Left renal pelvis (tissue), 4 donors: ENCODE data around the gene GSN. TPM values are rescaled to one million over a fixed set of nuclear protein-coding genes. Genes with fewer than 3 reads are reported as not detected.

Experiments
- DNase-seq, 4 donors: peaks; one replicate each; pipeline ENCODE4 v3.0.0-alpha.2; 2013; ENCODE audit warnings: low read depth in 4 of 4, low spot score in 3 of 4
- polyA plus RNA-seq, 4 donors: library from polyadenylated mRNA; unstranded; fragments of 120-200 nt; gene quantifications; one replicate each; pipeline ENCODE4 v1.2.1, GENCODE V29; 2013; ENCODE audit not compliant: insufficient read length in 4 of 4

Gene GSN
- polyA plus RNA-seq, 4 donors: 120 to 264 (median 192) TPM

DNA sequence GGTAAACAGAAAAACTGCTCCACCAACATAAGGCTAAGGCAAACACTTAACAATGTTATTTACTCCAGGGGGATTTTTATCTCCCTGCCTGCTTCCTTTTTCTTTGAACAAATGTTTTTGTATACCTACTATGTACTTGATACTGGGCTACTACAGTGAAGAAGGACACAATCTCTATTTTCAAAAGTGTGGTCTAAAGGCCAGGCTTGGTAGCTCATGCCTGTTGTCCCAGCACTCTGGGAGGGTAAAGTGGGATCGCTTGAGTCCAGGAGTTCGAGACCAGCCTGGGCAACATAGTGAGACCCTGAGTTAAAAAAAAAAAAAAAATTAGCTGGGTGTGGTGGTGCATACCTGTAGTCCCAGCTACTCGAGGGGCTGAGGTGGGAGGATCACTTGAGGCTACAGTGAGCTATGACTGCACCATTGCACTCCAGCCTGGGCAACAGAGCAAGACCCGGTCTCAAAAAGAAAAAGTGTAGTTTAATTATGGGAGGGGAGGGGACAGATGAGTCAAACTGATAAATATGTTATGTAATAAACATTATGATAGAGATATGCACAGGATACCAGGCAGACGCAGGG, 98.7 kb downstream of the GSN start:
- DNase-seq: no peak

GRCh38 chr9:121367306-121368137, 99.6 kb downstream of the GSN start:
- DNase-seq: no peak

- no peak for DNase-seq
Measured at GRCh38 chr9:121368138-121368522, 100.2 kb downstream of the GSN start.

GRCh38 chr9:121368745-121369144, 100.8 kb downstream of the GSN start:
- no peak for DNase-seq

DNA sequence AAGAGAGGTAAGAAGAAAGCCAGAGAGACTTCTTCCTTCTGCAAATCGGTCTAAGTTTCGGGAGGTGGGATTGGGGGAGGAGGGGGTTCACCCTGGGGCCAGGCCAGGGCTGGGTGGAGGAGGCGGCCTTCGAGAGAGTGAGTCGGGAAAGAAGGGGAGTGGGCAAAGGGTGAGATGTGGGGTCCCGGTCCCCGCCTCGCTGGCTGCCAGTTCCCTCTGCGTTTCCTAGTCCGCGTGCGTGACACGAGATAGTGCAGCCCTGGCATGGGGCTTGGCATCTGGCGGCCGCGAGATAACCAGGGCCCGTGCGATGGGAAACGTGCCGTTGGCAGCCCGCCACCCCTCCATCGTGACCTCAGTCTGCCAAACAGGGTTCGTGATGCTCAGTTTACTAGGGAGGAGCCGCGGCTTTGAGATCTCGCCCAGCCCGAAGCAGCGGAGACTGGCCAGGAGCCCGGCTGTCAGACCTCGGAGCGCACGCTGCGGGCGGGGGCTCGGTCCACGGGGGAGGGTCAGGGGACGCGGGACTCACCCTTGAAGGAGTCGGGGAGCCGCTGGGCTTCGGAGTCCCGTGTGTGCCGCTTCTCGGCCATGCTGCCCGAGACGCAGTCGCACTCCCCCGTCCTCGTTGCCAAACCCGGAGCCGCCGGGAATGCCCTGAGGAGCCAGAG, 101.8 kb downstream of the GSN start, which contains the start of gene STOM:
STOM (minus strand) TSS at position 656 of the 671 bp plus-strand sequence; CDS start at position 593, 63 bp downstream.
- DNase-seq: no peak

GRCh38 chr9:121371495-121372061, 103.6 kb downstream of the GSN start:
- DNase-seq: no peak

GRCh38 chr9:121372239-121373010, 104.5 kb downstream of the GSN start:
- DNase-seq: no peak

DNA sequence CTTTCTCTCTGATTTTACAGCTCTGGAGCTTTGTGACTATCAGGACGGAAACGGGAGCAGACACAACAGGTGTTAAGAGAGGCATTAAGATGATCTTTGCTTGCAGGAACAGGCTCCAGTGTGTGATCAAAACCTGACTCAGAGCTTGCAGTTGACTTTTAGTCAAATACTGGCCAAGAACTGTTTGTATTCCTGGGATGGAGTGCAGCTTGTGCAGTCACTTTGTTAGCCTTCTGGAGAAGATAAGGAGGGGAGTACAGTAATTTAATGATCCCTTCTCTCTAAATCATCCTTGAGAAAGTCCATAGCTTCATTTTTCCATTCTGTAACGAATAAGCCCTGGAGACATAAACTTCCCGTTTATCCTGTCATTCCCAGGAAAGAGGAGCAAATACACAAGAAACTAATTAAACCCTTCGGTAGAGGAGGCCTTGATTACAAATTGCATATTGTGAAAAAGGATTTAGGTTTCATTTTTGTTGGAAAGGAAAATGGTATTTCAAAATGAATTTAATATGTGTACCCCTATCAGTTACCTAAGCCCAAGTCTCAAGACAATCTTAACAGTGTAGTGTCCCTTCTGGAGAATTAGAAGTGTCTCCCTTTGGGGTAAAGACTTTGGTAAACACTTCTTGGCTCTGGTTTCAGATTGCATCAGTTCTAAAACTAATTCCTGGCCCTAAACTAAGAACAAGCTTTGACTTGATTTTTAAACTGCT, 105.2 kb downstream of the GSN start:
- no peak for DNase-seq

DNA sequence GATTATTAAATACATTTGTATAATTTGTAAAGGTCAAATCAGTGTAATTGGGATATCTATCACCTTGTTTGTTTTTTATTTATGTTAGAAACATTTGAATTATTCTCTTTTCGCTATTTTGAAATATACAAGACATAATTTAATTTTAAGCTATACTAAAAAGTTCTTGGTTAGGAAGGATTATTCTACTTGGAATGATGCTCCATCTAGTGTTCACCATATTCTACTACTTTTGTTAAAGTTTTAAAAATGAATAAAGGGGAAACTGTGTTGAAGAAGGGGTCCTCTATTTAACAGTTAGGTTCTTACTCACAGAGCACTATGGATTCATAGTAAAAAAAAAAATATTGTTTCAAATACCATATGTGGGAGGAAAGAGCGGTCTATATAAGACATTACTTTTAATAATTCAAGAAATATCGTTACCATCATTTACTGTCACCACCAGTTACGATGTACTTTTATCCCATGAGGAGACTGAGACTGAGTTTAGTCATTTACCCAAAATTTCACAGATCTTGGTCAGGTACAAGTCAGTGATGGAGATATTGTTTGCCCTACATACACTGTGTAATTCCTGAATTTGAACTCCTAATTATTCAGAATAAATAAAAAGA, 108.4 kb downstream of the GSN start:
- no peak for DNase-seq

DNA sequence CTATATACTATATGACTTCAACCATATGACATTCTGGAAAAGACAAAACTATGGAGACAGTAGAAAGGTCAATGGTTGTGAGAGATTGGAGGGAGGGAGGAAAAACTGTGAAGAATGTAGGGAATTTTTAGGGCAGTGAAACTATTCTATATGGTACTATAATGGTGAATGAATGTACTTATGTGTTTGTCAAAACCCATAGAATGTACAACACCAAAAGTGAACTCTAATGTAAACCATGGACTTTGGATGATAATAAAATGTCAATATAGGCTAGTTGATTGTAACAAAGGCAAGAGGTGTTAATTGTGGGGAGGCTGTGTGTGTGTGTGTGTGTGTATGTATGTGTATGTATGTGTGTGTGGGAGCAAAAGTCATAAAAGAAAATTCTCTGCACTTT, 112.9 kb downstream of the GSN start:
- DNase-seq: no peak

Other genes starting within 250 kb of the GSN start
- 10 to 100 TPM; 10.7 to 16.9 (median 15.1) TPM for gene C5, start 217.9 kb upstream of the GSN start, polyA plus RNA-seq
- gene CNTRL, start 193.2 kb upstream of the GSN start, polyA plus RNA-seq: 10 to 100 TPM; 30.4 to 36.7 (median 32.7) TPM
- 100 to 1,000 TPM in 2 of 4 donors, 10 to 100 TPM in 2; 91.7 to 137 (median 105) TPM for gene RAB14, start 66.3 kb upstream of the GSN start, polyA plus RNA-seq
- gene STOM, start 102.1 kb downstream of the GSN start, polyA plus RNA-seq: 10 to 100 TPM; 71.7 to 90.3 (median 83.5) TPM
- gene GGTA1, start 231.7 kb downstream of the GSN start, polyA plus RNA-seq: 10 to 100 TPM in 1 of 4 donors, 1 to 10 TPM in 3; 5.6 to 19.4 (median 6.4) TPM